Esophagus muscularis mucosa (tissue), 4 donors: ENCODE data around the gene MTCL1. TPM values are rescaled to one million over a fixed set of nuclear protein-coding genes. Genes with fewer than 3 reads are reported as not detected.

ENCODE experiments used
- DNase-seq: peaks from one replicate; pipeline ENCODE4 v3.0.0-alpha.2; 2017; ENCODE audit errors: extremely low spot score
- H3K27ac ChIP-seq, 4 donors: fragments of 200-600 bp; sonication (generic); replicated peaks in 1 of 4; 1 replicate in 3 of 4; 2 replicates in 1 of 4; pipeline ENCODE4 v1.5.1; 2016 to 2019; ENCODE audit warnings: mild to moderate bottlenecking in 1 of 4
- H3K27me3 ChIP-seq, 4 donors: fragments of 200-600 bp; sonication (generic); one replicate each; pipeline versions ENCODE4 v1.5.1 to v1.6.0; 2016 to 2019
- H3K36me3 ChIP-seq, 4 donors: fragments of 200-600 bp; sonication (generic); one replicate each; pipeline ENCODE4 v1.5.1; 2016 to 2019
- H3K4me1 ChIP-seq, 4 donors: fragments of 200-600 bp; sonication (generic); one replicate each; pipeline ENCODE4 v1.5.1; 2016 to 2019
- H3K4me3 ChIP-seq, 4 donors: fragments of 200-600 bp; sonication (generic); 1 replicate in 2 of 4; 2 replicates in 2 of 4; pipeline ENCODE4 v1.5.1; 2016 to 2019; ENCODE audit warnings: mild to moderate bottlenecking in 4 of 4, moderate library complexity in 1 of 4
- H3K9me3 ChIP-seq, 4 donors: fragments of 200-600 bp; sonication (generic); 1 replicate in 3 of 4; 2 replicates in 1 of 4; pipeline ENCODE4 v1.5.1; 2016 to 2019
- CTCF ChIP-seq, 3 experiments: fragments of 200-600 bp in 2 of 3; fragments of 450-650 bp in 1 of 3; sonication (generic) in 2 of 3; IDR thresholded peaks; one replicate each; pipeline ENCODE4 v1.5.1; 2017 to 2019; ENCODE audit warnings: antibody characterized with exemption in 3 of 3, mild to moderate bottlenecking in 2 of 3, moderate library complexity in 1 of 3
- EP300 ChIP-seq: sonication (generic); formaldehyde crosslinking; IDR thresholded peaks from one replicate; pipeline ENCODE4 v1.6.1; 2017; ENCODE audit warnings: antibody characterized with exemption
- POLR2A ChIP-seq: fragments of 450-650 bp; IDR thresholded peaks from one replicate; pipeline ENCODE4 v1.6.1; 2017; ENCODE audit warnings: antibody characterized with exemption, moderate library complexity, mild to moderate bottlenecking, low read depth
- POLR2AphosphoS5 ChIP-seq, 2 donors: sonication (generic); formaldehyde crosslinking; IDR thresholded peaks; one replicate each; pipeline ENCODE4 v1.6.1; 2017; ENCODE audit warnings: antibody characterized with exemption in 2 of 2
- WGBS: methylation state at CpG from one replicate; pipeline ENCODE4 v1.1.5; 2018; 5-methylcytosine and 5-hydroxymethylcytosine counted together
- intact Hi-C: fragments of 100-400 bp; cut with DNase I; formaldehyde crosslinking; loops from one replicate; pipeline ENCODE4 v1.15.1; 2023
- total RNA-seq, 4 donors: library from RNA; depleted of rRNA; stranded (reverse); fragments of >200 nt; gene quantifications; one replicate each; pipeline versions ENCODE4 v1.1.0 to v1.2.1, GENCODE V29; 2016

The MTCL1 gene
- total RNA-seq, 4 donors from 2014 or later = 32.3 to 48.0 (median 38.6) TPM

- peak; percentile 82 for DNase-seq
- TF ChIP-seq POLR2A = no peak
- TF ChIP-seq EP300 = no peak
- TF ChIP-seq CTCF (IDR thresholded peaks at IDR 0.05) = no peak
- TF ChIP-seq POLR2AphosphoS5 (IDR thresholded peaks at IDR 0.05) = no peak
- Histone ChIP-seq H3K4me3 (no peak overlapping the region), H3K27me3 (no peaks in the 10 kb centered on the region), H3K4me1 (peaks cover 16 to 72% (median 48%) of the 10 kb centered on the region in 4 donors), H3K9me3 (no peaks in the 10 kb centered on the region), H3K36me3 (no peaks in the 10 kb centered on the region), H3K27ac (peak overlapping the region; percentile 93 to 96 (median 94))
- WGBS = 85% methylated on average over 14 of the region's 14 CpGs
- intact Hi-C loops = loop anchor here (2.0 to 5.0 kb wide), 3 partner anchors 41 to 238 kb away; no protein-coding TSS in a partner anchor
These were observed 4.1 kb downstream of the MTCL1 start for GRCh38 chr18:8709248-8710059.

DNA sequence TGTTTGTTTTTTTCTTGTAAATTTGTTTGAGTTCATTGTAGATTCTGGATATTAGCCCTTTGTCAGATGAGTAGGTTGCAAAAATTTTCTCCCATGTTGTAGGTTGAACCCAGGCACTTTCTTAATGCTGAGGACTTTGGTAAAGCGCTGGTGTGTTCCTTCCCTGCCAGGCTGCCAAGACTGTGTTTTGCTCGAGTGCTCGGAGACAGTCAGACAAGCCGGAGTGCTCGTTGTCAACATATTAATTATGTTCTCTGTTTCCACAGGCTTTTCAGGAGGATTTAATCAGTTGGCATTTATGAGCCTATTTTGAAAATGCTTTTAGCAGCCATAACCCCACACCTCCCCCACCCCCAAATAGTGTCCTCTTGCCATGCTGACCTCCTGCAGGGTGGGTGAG, 6.4 kb downstream of the MTCL1 start:
- H3K27ac ChIP-seq = peak overlapping the region; percentile 37 to 65 (median 58)
- peaks cover 10 to 66% (median 37%) of the 10 kb centered on the region in 4 donors for H3K4me1 ChIP-seq
- no peak for TF ChIP-seq CTCF (IDR thresholded peaks at IDR 0.05)
- TF ChIP-seq EP300 = no peak
- no peak for TF ChIP-seq POLR2A
- TF ChIP-seq POLR2AphosphoS5 (IDR thresholded peaks at IDR 0.05) = no peak
- no peaks in the 10 kb centered on the region for H3K27me3 ChIP-seq
- no peaks in the 10 kb centered on the region for H3K9me3 ChIP-seq
- intact Hi-C loops = no loop called here
- H3K36me3 ChIP-seq = no peaks in the 10 kb centered on the region
- DNase-seq = peak; percentile 55
- peak overlapping the region in 1 of 4 donors; percentile 7 for H3K4me3 ChIP-seq
- 56% methylated on average over 5 of the region's 5 CpGs for WGBS

DNA sequence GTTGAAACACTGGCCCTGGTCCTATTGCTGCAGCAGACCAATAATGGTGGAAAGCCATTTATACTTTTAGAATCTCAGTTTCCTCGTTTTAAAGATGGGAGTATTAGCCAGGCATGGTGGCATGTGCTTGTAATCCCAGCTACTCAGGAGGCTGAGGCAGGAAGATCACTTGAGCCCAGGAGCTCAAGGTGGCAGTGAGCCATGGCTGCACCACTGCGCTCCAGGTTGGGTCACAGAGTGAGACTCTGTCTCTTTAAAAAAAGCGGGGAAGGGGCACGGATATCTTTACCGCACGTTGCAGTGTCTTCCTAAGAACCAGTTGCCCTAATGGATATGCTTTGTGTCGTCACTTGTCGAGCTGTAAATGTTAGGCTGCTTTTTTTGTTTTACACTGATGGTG, 8.3 kb downstream of the MTCL1 start:
- Histone ChIP-seq H3K27ac (peak overlapping the region in 3 of 4 donors; percentile 55 to 60 (median 58)), H3K4me3 (no peak overlapping the region), H3K36me3 (peaks cover 0 to 3% (median 0%) of the 10 kb centered on the region in 4 donors), H3K9me3 (no peaks in the 10 kb centered on the region), H3K4me1 (peaks cover 4 to 52% (median 28%) of the 10 kb centered on the region in 4 donors), H3K27me3 (no peaks in the 10 kb centered on the region)
- WGBS = 43% methylated on average over 8 of the region's 8 CpGs
- DNase-seq = no peak
- TF ChIP-seq POLR2AphosphoS5 (IDR thresholded peaks at IDR 0.05) = peak in 1 of 2 donors; percentile 10
- TF ChIP-seq POLR2A = no peak
- intact Hi-C loops = no loop called here

GRCh38 chr18:8715599-8715998, 10.2 kb downstream of the MTCL1 start:
- H3K27me3 ChIP-seq = no peaks in the 10 kb centered on the region
- no peak overlapping the region for H3K4me3 ChIP-seq
- TF ChIP-seq CTCF (IDR thresholded peaks at IDR 0.05) = no peak
- no peak for TF ChIP-seq POLR2AphosphoS5 (IDR thresholded peaks at IDR 0.05)
- no peak for TF ChIP-seq EP300
- no peak for TF ChIP-seq POLR2A
- 100% methylated on average over 4 of the region's 4 CpGs for WGBS
- H3K27ac ChIP-seq = no peak overlapping the region
- no peak for DNase-seq
- no peaks in the 10 kb centered on the region for H3K9me3 ChIP-seq
- H3K4me1 ChIP-seq = peaks cover 4 to 37% (median 26%) of the 10 kb centered on the region in 4 donors
- intact Hi-C loops = no loop called here
- H3K36me3 ChIP-seq = peaks cover 0 to 8% (median 6%) of the 10 kb centered on the region in 4 donors

GRCh38 chr18:8717011-8717770, 11.8 kb downstream of the MTCL1 start:
- intact Hi-C loops = no loop called here
- Histone ChIP-seq H3K36me3 (peaks cover 0 to 21% (median 11%) of the 10 kb centered on the region in 4 donors), H3K27me3 (no peaks in the 10 kb centered on the region), H3K4me1 (peaks cover under 1 to 37% (median 26%) of the 10 kb centered on the region in 4 donors), H3K27ac (peak overlapping the region in 2 of 4 donors; percentile 1 to 49), H3K9me3 (no peaks in the 10 kb centered on the region), H3K4me3 (no peak overlapping the region)
- 81% methylated on average over 13 of the region's 13 CpGs for WGBS
- TF ChIP-seq POLR2A = no peak
- no peak for TF ChIP-seq EP300
- TF ChIP-seq CTCF (IDR thresholded peaks at IDR 0.05) = no peak
- no peak for TF ChIP-seq POLR2AphosphoS5 (IDR thresholded peaks at IDR 0.05)
- no peak for DNase-seq
